H1 (cell line): ENCODE results near the gene RPRML. TPM values are rescaled to one million over a fixed set of nuclear protein-coding genes. Genes with fewer than 3 reads are reported as not detected.

ENCODE experiments used
- CTCF ChIA-PET: fragments of 300-600 bp; sonication (Branson Sonifier 250); formaldehyde crosslinking; loops from one replicate; lab custom pipeline; 2021; ENCODE audit not compliant: partially characterized antibody; lab: Charles Lee
- POLR2A ChIA-PET: fragments of 300-600 bp; sonication (Branson Sonifier 250); formaldehyde crosslinking; loops from one replicate; lab custom pipeline; 2021; ENCODE audit warnings: inconsistent platforms; ENCODE audit not compliant: partially characterized antibody; lab: Charles Lee
- DNase-seq, 2 experiments: peaks; one replicate each; pipeline versions ENCODE4 v3.0.0 to v3.0.0-alpha.2; 2010 to 2022; ENCODE audit warnings: low spot score in 2 of 2, low read depth in 1 of 2, mixed read lengths in 1 of 2
- FAIRE-seq: peaks from 2 replicates; lab custom pipeline; 2011; peaks lifted over from hg19 to GRCh38; lab: Jason Lieb, UNC
- H2AFZ ChIP-seq: 2 replicates; pipeline ENCODE4 v1.8.1; 2012; ENCODE audit warnings: low read length, inconsistent platforms
- H2AK5ac ChIP-seq: 2 replicates; pipeline ENCODE4 v1.6.1; 2013; ENCODE audit warnings: low read depth, low read length
- H2BK120ac ChIP-seq: replicated peaks from 2 replicates; pipeline ENCODE3; 2013; ENCODE audit warnings: low read depth, low read length, inconsistent platforms
- H2BK12ac ChIP-seq: 2 replicates; pipeline ENCODE4 v1.6.1; 2013; ENCODE audit warnings: low read depth, low read length
- H2BK15ac ChIP-seq: 2 replicates; pipeline ENCODE4 v1.6.1; 2013; ENCODE audit warnings: low read length
- H2BK20ac ChIP-seq: 2 replicates; pipeline ENCODE4 v1.6.1; 2013; ENCODE audit warnings: low read length
- H2BK5ac ChIP-seq: 2 replicates; pipeline ENCODE4 v1.6.1; 2013; ENCODE audit warnings: low read depth, low read length
- H3K14ac ChIP-seq: 2 replicates; pipeline ENCODE4 v1.6.1; 2013; ENCODE audit warnings: inconsistent platforms; ENCODE audit not compliant: insufficient read length
- H3K18ac ChIP-seq: 2 replicates; pipeline ENCODE4 v1.6.1; 2013; ENCODE audit warnings: low read length; ENCODE audit errors: extremely low read depth
- H3K23ac ChIP-seq: 2 replicates; pipeline ENCODE4 v1.6.1; 2013; ENCODE audit warnings: inconsistent platforms; ENCODE audit not compliant: insufficient read length
- H3K23me2 ChIP-seq: 2 replicates; pipeline ENCODE4 v1.6.1; 2013; ENCODE audit warnings: low read depth, low read length
- H3K27ac ChIP-seq: 2 replicates; pipeline ENCODE4 v1.6.1; 2011; ENCODE audit warnings: low read depth, low read length, inconsistent platforms
- H3K27me3 ChIP-seq, 4 experiments: replicated peaks in 1 of 4; 1 replicate in 1 of 4; 2 replicates in 3 of 4; pipeline versions ENCODE4 v1.6.1 to v1.8.1; 2011 to 2013; ENCODE audit warnings: low read length in 3 of 4, mild to moderate bottlenecking in 3 of 4, inconsistent platforms in 2 of 4, mixed read lengths in 2 of 4, moderate library complexity in 1 of 4; ENCODE audit not compliant: control insufficient read depth in 3 of 4, insufficient read depth in 3 of 4; ENCODE audit errors: extremely low read depth in 1 of 4
- H3K36me3 ChIP-seq, 4 experiments: 2 replicates each; pipeline versions ENCODE4 v1.6.1 to v1.8.1; 2011 to 2013; ENCODE audit warnings: mild to moderate bottlenecking in 4 of 4, low read length in 3 of 4, moderate library complexity in 2 of 4, control low read depth in 1 of 4, inconsistent platforms in 1 of 4; ENCODE audit not compliant: insufficient read depth in 4 of 4, control insufficient read depth in 2 of 4
- H3K4ac ChIP-seq: replicated peaks from 2 replicates; pipeline ENCODE3; 2013; ENCODE audit warnings: low read length, low read depth, mixed read lengths, inconsistent platforms; ENCODE audit not compliant: insufficient read length
- H3K4me1 ChIP-seq, 4 experiments: replicated peaks in 1 of 4; 1 replicate in 1 of 4; 2 replicates in 3 of 4; pipeline versions ENCODE4 v1.6.1 to v1.8.1; 2011 to 2013; ENCODE audit warnings: low read length in 3 of 4, inconsistent platforms in 2 of 4, mixed read lengths in 1 of 4; ENCODE audit not compliant: insufficient read depth in 4 of 4, control insufficient read depth in 3 of 4
- H3K4me2 ChIP-seq, 2 experiments: 2 replicates each; pipeline versions ENCODE4 v1.6.1 to v1.8.1; 2011 to 2013; ENCODE audit warnings: low read depth in 2 of 2, low read length in 2 of 2, control low read depth in 1 of 2, inconsistent platforms in 1 of 2, mild to moderate bottlenecking in 1 of 2; ENCODE audit not compliant: insufficient read depth in 1 of 2
- H3K4me3 ChIP-seq, 4 experiments: fragments of 200-600, 300-600 bp in 1 of 4; sonication (generic), shearing (Covaris generic), sonication (Bioruptor Twin) in 1 of 4; 2 replicates each; pipeline versions ENCODE4 v1.5.1 to v1.8.1; 2011 to 2016; ENCODE audit warnings: low read length in 4 of 4, low read depth in 3 of 4, control low read depth in 2 of 4, inconsistent platforms in 2 of 4, mild to moderate bottlenecking in 2 of 4, mixed read lengths in 1 of 4, moderate library complexity in 1 of 4; ENCODE audit not compliant: insufficient read depth in 2 of 4; ENCODE audit errors: extremely low read depth in 1 of 4
- H3K56ac ChIP-seq: replicated peaks from 2 replicates; pipeline ENCODE3; 2013; ENCODE audit warnings: low read depth, mild to moderate bottlenecking, mixed read lengths, low read length, inconsistent platforms; ENCODE audit not compliant: insufficient read length
- H3K79me1 ChIP-seq: 2 replicates; pipeline ENCODE4 v1.6.1; 2013; ENCODE audit warnings: low read depth, low read length, control low read depth
- H3K79me2 ChIP-seq, 2 experiments: 2 replicates each; pipeline versions ENCODE4 v1.6.1 to v1.8.1; 2012 to 2013; ENCODE audit warnings: low read length in 2 of 2, mild to moderate bottlenecking in 2 of 2, inconsistent platforms in 1 of 2; ENCODE audit not compliant: insufficient read depth in 2 of 2, control insufficient read depth in 1 of 2
- H3K9ac ChIP-seq, 4 experiments: replicated peaks in 1 of 4; 1 replicate in 1 of 4; 2 replicates in 3 of 4; pipeline versions ENCODE4 v1.6.1 to v1.8.1; 2011 to 2013; ENCODE audit warnings: low read depth in 3 of 4, low read length in 3 of 4, control low read depth in 2 of 4, mild to moderate bottlenecking in 2 of 4, moderate library complexity in 2 of 4, inconsistent platforms in 1 of 4; ENCODE audit errors: extremely low read depth in 1 of 4
- H3K9me3 ChIP-seq, 2 experiments: 2 replicates each; pipeline versions ENCODE4 v1.6.1 to v1.8.1; 2012 to 2013; ENCODE audit warnings: mild to moderate bottlenecking in 2 of 2, moderate library complexity in 2 of 2, control low read depth in 1 of 2, inconsistent platforms in 1 of 2, low read depth in 1 of 2, low read length in 1 of 2, mixed read lengths in 1 of 2; ENCODE audit not compliant: insufficient read depth in 2 of 2
- H4K20me1 ChIP-seq, 2 experiments: replicated peaks in 1 of 2; 2 replicates each; pipeline versions ENCODE3 to v1.8.1; 2011 to 2013; ENCODE audit warnings: inconsistent platforms in 2 of 2, low read length in 2 of 2, mild to moderate bottlenecking in 1 of 2; ENCODE audit not compliant: insufficient read depth in 2 of 2, control insufficient read depth in 1 of 2
- H4K5ac ChIP-seq: 2 replicates; pipeline ENCODE4 v1.6.1; 2013; ENCODE audit warnings: low read length, low read depth, mixed read lengths, inconsistent platforms; ENCODE audit not compliant: insufficient read length
- H4K8ac ChIP-seq: 2 replicates; pipeline ENCODE4 v1.8.0; 2013; ENCODE audit warnings: mild to moderate bottlenecking, moderate library complexity, low read length, inconsistent platforms; ENCODE audit not compliant: insufficient read depth; ENCODE audit errors: extremely low read depth
- H4K91ac ChIP-seq: replicated peaks from 2 replicates; pipeline ENCODE3; 2013; ENCODE audit warnings: low read length, mixed read lengths, inconsistent platforms; ENCODE audit not compliant: insufficient read length
- BCL11A ChIP-seq, 2 experiments: IDR thresholded peaks; one replicate each; pipeline ENCODE4 v1.6.1; 2011; ENCODE audit warnings: low read depth in 2 of 2, low read length in 2 of 2, mild to moderate bottlenecking in 2 of 2
- CBX5 ChIP-seq: fragments of 300-800, 300-1000 bp; sonication (generic); IDR thresholded peaks from 2 replicates; pipeline ENCODE4 v1.7.1; 2016; ENCODE audit warnings: antibody characterized with exemption, low read length, low read depth
- HDAC2 ChIP-seq, 2 experiments: fragments of 300-600 bp in 1 of 2; sonication (generic) in 1 of 2; IDR thresholded peaks; 2 replicates each; pipeline ENCODE4 v1.6.1; 2011 to 2012; ENCODE audit warnings: low read depth in 2 of 2, low read length in 2 of 2, mild to moderate bottlenecking in 2 of 2, moderate library complexity in 2 of 2, borderline replicate concordance in 1 of 2, inconsistent platforms in 1 of 2
- KDM1A ChIP-seq: fragments of 200-600, 300-600 bp; sonication (generic); IDR thresholded peaks from 2 replicates; pipeline ENCODE4 v1.7.1; 2016; ENCODE audit warnings: mild to moderate bottlenecking, low read length, borderline replicate concordance
- RAD21 ChIP-seq, 2 experiments: IDR thresholded peaks in 1 of 2; conservative IDR thresholded peaks in 1 of 2; 2 replicates each; pipeline ENCODE4 v1.6.1; 2011; ENCODE audit warnings: low read depth in 2 of 2, low read length in 2 of 2, improper control_type of control experiment in 1 of 2, inconsistent platforms in 1 of 2, mild to moderate bottlenecking in 1 of 2, moderate library complexity in 1 of 2
- SIRT6 ChIP-seq: IDR thresholded peaks from one replicate; pipeline ENCODE4 v1.7.1; 2012; ENCODE audit warnings: low read length, inconsistent platforms
- SP4 ChIP-seq: IDR thresholded peaks from 2 replicates; pipeline ENCODE4 v1.6.1; 2012; ENCODE audit warnings: low read length, inconsistent platforms
- SUZ12 ChIP-seq: fragments of 200-600 bp; sonication (generic); IDR thresholded peaks from 2 replicates; pipeline ENCODE4 v1.6.1; 2012; ENCODE audit warnings: mild to moderate bottlenecking, inconsistent platforms, low read length, moderate library complexity, mixed read lengths
- TAF1 ChIP-seq: IDR thresholded peaks from 2 replicates; pipeline ENCODE4 v1.6.1; 2011; ENCODE audit warnings: mild to moderate bottlenecking, low read depth, low read length
- TCF12 ChIP-seq: IDR thresholded peaks from 2 replicates; pipeline ENCODE4 v1.6.1; 2011; ENCODE audit warnings: low read depth, mild to moderate bottlenecking, low read length
- TEAD4 ChIP-seq: IDR thresholded peaks from 2 replicates; pipeline ENCODE4 v1.6.1; 2012; ENCODE audit warnings: low read depth, low read length, inconsistent platforms, mixed read lengths
- WGBS, 2 experiments: shearing (Covaris generic) in 1 of 2; methylation state at CpG; one replicate each; pipeline versions ENCODE4 v1.1.6 to v1.1.7; 2013 to 2015; ENCODE audit warnings: low lambda C conversion rate in 2 of 2, mixed read lengths in 2 of 2, inconsistent platforms in 1 of 2, low coverage in 1 of 2, missing lambda C conversion rate in 1 of 2; ENCODE audit not compliant: insufficient replicate concordance in 2 of 2, insufficient coverage in 1 of 2, insufficient read length in 1 of 2; ENCODE audit errors: extremely low coverage in 1 of 2, missing lambda C conversion rate in 1 of 2; 5-methylcytosine and 5-hydroxymethylcytosine counted together
- polyA plus RNA-seq, 7 experiments: library from polyadenylated mRNA; depleted of rRNA in 3 of 7; stranded (reverse) in 5 of 7; unstranded in 2 of 7; fragments of >200 nt in 5 of 7; fragments of 200-250 nt in 2 of 7; gene quantifications; 1 replicate in 5 of 7; 2 replicates in 1 of 7; 4 replicates in 1 of 7; pipeline versions ENCODE4 v1.2.1 to v1.2.3, GENCODE V29; 2011 to 2013; ENCODE audit warnings: missing spikeins in 2 of 7, mixed read lengths in 2 of 7
- total RNA-seq: library from RNA; stranded (reverse); fragmentation: NEBNext Ultra II Directional; extraction: Animal tissue kit (Norgen Biotek cat#: 25700); gene quantifications from 2 replicates; pipeline ENCODE4 v1.2.1, GENCODE V29; 2021

The RPRML gene
- total and polyA plus RNA-seq, 2 of the 8 experiments (the other 6 are each of a cell fraction or from before 2014, with no cell fraction given): 3.5 to 5.5 TPM

DNA sequence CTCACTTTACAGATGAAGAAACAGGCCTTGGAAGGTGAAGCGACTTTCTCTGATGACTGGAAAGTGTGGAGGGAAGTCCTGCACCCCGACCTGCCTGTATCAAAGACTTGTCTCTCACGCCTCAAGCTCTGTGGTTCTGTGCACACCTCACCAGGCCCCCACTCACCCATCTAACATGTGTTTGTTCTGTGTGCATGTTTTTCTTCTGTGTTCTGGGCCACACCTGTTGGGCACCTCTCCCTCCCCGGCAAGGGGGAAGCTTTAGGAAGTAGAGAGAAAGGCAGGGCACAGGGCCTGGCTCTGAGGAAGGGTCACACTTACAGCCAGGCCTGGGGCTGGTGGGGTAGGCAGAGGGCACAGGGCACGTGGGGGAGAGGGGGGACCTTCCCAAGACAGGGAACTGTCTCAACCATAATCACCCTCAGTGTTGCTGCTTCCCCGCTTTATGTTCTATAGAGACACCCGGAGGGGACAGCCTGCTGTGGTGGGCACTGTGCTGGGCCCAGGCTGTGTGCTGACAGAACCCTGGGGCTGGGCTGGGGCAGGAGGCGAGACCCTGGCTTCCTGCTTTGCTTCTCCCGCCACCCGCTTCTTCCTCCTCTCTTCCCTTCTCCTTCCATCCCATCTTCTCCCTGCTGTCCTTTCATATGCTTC is 7.3 kb downstream of the RPRML start:
- no peak overlapping the region for H2BK12ac ChIP-seq
- no peak for FAIRE-seq
- no peak overlapping the region for H2BK15ac ChIP-seq
- H3K4me2 ChIP-seq: no peak overlapping the region
- no peak overlapping the region for H3K9ac ChIP-seq
- DNase-seq: no peak
- no peaks in the 10 kb centered on the region for H3K36me3 ChIP-seq
- WGBS, 2 experiments: 76% methylated on average over 8 of the region's 10 CpGs; no CpG with 5 or more reads in 1 of the 2 experiments
- no peaks in the 10 kb centered on the region for H3K9me3 ChIP-seq
- H3K27ac ChIP-seq: no peak overlapping the region
- no peak overlapping the region for H2BK120ac ChIP-seq
- CTCF ChIA-PET: interaction anchor here (1.0 to 4.3 kb wide), 6 partner anchors 9 to 30 kb away, joined by 3 to 26 read pairs (median 3); no protein-coding TSS in a partner anchor
- no peak overlapping the region for H2AFZ ChIP-seq
- no peaks in the 10 kb centered on the region for H3K23me2 ChIP-seq
- H2AK5ac ChIP-seq: no peak overlapping the region
- no peaks in the 10 kb centered on the region for H3K79me2 ChIP-seq
- no peak overlapping the region for H3K4me3 ChIP-seq
- no peak overlapping the region for H3K56ac ChIP-seq
- no peak overlapping the region for H3K18ac ChIP-seq
- no peaks in the 10 kb centered on the region; a peak in 1 of 7 replicates for H3K27me3 ChIP-seq
- H3K4me1 ChIP-seq: peaks cover 2 to 4% (median 2%) of the 10 kb centered on the region in 4 experiments; a peak in 6 of 7 replicates
- H3K79me1 ChIP-seq: no peaks in the 10 kb centered on the region
- H3K23ac ChIP-seq: no peak overlapping the region
- no peak overlapping the region for H2BK20ac ChIP-seq
- H3K4ac ChIP-seq: no peak overlapping the region
- no peak overlapping the region for H2BK5ac ChIP-seq
- H3K14ac ChIP-seq: no peak overlapping the region
- H4K20me1 ChIP-seq: no peaks in the 10 kb centered on the region
- no peak overlapping the region for H4K5ac ChIP-seq
- no peak overlapping the region for H4K91ac ChIP-seq
- POLR2A ChIA-PET: interaction anchor here (0.8 kb wide), 1 partner anchor 11 kb away, joined by 3 read pairs; no protein-coding TSS in a partner anchor
- no peak overlapping the region for H4K8ac ChIP-seq
- no peak for TF ChIP-seq TAF1
- no peak for TF ChIP-seq HDAC2 (IDR thresholded peaks at IDR 0.05; ENCODE audit: borderline replicate concordance in 1 of 2, low read depth in 2 of 2, low read length in 2 of 2)
- no peak for TF ChIP-seq SP4
- no peak for TF ChIP-seq TEAD4
- no peak for TF ChIP-seq KDM1A
- no peak for TF ChIP-seq SUZ12
- TF ChIP-seq CBX5: no peak
- TF ChIP-seq SIRT6: no peak
- TF ChIP-seq TCF12: no peak
- TF ChIP-seq BCL11A (IDR thresholded peaks at IDR 0.05; ENCODE audit: low read depth in 2 of 2, low read length in 2 of 2): no peak
- no peak for TF ChIP-seq RAD21 (IDR thresholded peaks at IDR 0.05 in 1 of 2, conservative IDR thresholded peaks at IDR 0.05 in 1 of 2; ENCODE audit: low read depth in 2 of 2, low read length in 2 of 2)
